Gastroesophageal sphincter (tissue), 4 donors: ENCODE data around the gene GPR153. TPM values are rescaled to one million over a fixed set of nuclear protein-coding genes. Genes with fewer than 3 reads are reported as not detected.
A peak's percentile ranks its signal among the peaks of the same experiment; 100 is the strongest.

Experiments
- ATAC-seq: fragments of 150-250 bp; one replicate; pipeline ENCODE4 v1.9.1; 2016; ENCODE audit warnings: mild to moderate bottlenecking, moderate library complexity
- H3K27ac ChIP-seq, 4 donors: fragments of 200-600 bp; sonication (generic) in 3 of 4; 1 replicate in 3 of 4; 2 replicates in 1 of 4; pipeline ENCODE4 v1.5.1; 2016 to 2019
- H3K27me3 ChIP-seq: fragments of 200-600 bp; sonication (generic); one replicate; pipeline ENCODE4 v1.5.1; 2019
- H3K36me3 ChIP-seq, 2 donors: fragments of 200-600 bp; sonication (generic); one replicate each; pipeline ENCODE4 v1.5.1; 2019; ENCODE audit warnings: control low read depth in 1 of 2
- H3K4me1 ChIP-seq, 3 donors: fragments of 200-600 bp; sonication (generic); 1 replicate in 2 of 3; 2 replicates in 1 of 3; pipeline ENCODE4 v1.5.1; 2016 to 2019; ENCODE audit warnings: control low read depth in 2 of 3
- H3K4me3 ChIP-seq, 2 donors: fragments of 200-600 bp; sonication (generic); one replicate each; pipeline ENCODE4 v1.5.1; 2019; ENCODE audit warnings: mild to moderate bottlenecking in 1 of 2, moderate library complexity in 1 of 2
- H3K9me3 ChIP-seq, 3 donors: fragments of 200-600 bp; sonication (generic); one replicate each; pipeline ENCODE4 v1.5.1; 2017 to 2019; ENCODE audit warnings: control low read depth in 2 of 3
- EP300 ChIP-seq: sonication (generic); formaldehyde crosslinking; IDR thresholded peaks from one replicate; pipeline ENCODE4 v1.6.1; 2017; ENCODE audit warnings: antibody characterized with exemption, mild to moderate bottlenecking
- POLR2A ChIP-seq, 2 donors: fragments of 450-650 bp; IDR thresholded peaks; one replicate each; pipeline ENCODE4 v1.6.1; 2017; ENCODE audit warnings: antibody characterized with exemption in 2 of 2, mild to moderate bottlenecking in 2 of 2, moderate library complexity in 1 of 2
- POLR2AphosphoS5 ChIP-seq: sonication (generic); formaldehyde crosslinking; IDR thresholded peaks from one replicate; pipeline ENCODE4 v1.6.1; 2017; ENCODE audit warnings: antibody characterized with exemption
- WGBS, 2 donors: methylation state at CpG; one replicate each; pipeline ENCODE4 v1.1.5; 2018; ENCODE audit warnings: low coverage in 1 of 2; 5-methylcytosine and 5-hydroxymethylcytosine counted together
- total RNA-seq, 4 donors: library from RNA; depleted of rRNA; stranded (reverse); fragments of >200 nt; gene quantifications; one replicate each; pipeline ENCODE4 v1.1.0, GENCODE V29; 2016
- TF ChIP-seq, protein P1 (sequence below), 4 experiments: fragments of 200-600 bp in 2 of 4; fragments of 450-650 bp in 2 of 4; sonication (generic) in 1 of 4; IDR thresholded peaks; one replicate each; pipeline ENCODE4 v1.5.1; 2017 to 2019; ENCODE audit warnings: antibody characterized with exemption in 4 of 4, mild to moderate bottlenecking in 2 of 4, moderate library complexity in 2 of 4

GPR153 gene
- total RNA-seq, 4 donors from 2014 or later, result 2.6 to 8.9 (median 6.2) TPM

DNA sequence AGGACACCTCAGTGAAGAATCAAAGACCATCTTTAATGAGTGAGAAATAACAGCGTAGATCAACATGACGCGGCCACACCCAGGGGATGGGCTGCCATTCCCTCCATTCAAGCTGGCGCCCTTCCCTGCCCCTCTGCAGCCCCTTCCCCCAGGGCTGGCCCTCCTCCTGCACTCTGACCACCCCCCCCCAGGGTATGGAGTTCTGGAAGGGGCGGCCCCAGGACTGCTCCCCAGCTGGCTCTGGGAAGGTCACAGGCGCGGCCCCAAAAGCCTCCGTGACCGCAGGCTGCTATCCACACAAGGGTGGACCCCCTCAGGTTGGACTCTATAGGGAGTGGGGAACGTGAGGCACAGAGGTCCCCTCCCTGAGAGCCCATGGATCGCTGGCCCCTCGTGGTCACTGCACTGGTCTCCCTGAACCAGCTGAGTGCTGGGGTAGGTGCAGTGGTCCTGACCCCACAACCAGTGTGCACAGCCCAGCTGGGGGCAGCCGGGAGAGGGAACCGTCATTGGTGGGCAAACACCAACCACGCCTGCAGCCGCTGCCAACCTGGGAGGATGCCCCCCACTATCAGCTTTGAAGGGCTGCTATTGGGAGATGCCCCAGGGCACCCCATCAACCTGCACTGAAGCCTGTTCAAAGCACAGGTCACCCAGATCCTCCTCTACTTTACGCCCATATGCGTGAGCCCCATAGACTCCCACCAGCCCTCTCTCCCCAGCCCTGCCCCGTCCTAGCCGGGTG, 16.1 kb upstream of the GPR153 start:
- ATAC-seq, result no peak

DNA sequence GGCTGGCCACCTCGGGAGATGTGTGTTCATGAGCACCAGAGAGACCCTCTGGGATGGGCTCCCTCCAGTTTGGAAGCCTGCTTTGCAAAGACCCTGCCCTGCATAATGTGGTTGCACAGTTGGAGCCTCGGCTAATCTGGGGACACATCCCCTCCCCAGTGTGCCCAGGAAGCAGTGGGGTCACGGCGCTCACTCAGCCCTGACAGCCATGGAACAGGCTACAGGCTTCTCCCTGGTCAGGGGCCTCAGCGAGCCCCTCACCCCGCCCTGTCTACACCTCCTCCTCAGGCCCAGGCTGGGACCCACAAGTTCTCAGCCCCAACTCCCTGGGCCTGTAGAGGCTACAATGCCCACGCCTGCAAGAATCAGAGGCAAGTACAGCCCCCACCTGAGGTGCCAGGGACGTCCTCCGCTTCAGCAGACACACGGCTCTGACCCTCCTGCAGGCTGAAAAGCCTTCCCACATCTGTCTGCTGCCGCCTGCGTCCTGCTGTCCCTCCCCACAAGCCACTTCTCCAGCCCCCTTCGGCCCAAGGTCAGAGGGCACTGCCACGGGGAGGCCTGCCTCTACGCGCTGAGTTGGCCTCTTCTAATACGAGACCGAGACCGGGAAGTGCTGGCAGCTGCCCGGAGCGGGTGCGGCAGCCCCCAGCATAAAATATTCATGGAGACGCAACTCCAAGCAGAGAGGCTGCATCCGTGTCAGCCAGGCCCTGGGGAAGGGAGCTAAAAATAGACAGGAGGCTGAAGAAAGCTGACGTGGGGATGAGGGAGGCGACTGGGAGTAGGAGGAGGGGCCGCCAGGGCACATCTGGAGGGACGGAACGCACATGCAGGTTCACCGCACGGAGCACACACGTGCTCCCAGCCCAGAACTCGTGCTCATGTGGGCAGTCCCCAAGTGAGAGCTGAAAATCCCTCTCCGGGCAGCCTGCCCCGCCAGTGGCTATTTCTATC, 15.2 kb upstream of the GPR153 start:
- no peaks in the 10 kb centered on the region for H3K36me3 ChIP-seq
- ATAC-seq, result peak; percentile 74
- TF ChIP-seq POLR2AphosphoS5, result peak; percentile 9
- TF ChIP-seq, protein P1, sequence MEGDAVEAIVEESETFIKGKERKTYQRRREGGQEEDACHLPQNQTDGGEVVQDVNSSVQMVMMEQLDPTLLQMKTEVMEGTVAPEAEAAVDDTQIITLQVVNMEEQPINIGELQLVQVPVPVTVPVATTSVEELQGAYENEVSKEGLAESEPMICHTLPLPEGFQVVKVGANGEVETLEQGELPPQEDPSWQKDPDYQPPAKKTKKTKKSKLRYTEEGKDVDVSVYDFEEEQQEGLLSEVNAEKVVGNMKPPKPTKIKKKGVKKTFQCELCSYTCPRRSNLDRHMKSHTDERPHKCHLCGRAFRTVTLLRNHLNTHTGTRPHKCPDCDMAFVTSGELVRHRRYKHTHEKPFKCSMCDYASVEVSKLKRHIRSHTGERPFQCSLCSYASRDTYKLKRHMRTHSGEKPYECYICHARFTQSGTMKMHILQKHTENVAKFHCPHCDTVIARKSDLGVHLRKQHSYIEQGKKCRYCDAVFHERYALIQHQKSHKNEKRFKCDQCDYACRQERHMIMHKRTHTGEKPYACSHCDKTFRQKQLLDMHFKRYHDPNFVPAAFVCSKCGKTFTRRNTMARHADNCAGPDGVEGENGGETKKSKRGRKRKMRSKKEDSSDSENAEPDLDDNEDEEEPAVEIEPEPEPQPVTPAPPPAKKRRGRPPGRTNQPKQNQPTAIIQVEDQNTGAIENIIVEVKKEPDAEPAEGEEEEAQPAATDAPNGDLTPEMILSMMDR (IDR thresholded peaks at IDR 0.05), result no peak
- H3K4me3 ChIP-seq, result no peak overlapping the region
- no peaks in the 10 kb centered on the region for H3K27me3 ChIP-seq
- H3K27ac ChIP-seq, result peak overlapping the region in 3 of 4 donors; percentile 70 to 82 (median 76)
- peaks cover 0 to 35% (median 12%) of the 10 kb centered on the region in 3 donors for H3K4me1 ChIP-seq
- 13 to 100% methylated on average over 1 to 12 of the region's 35 CpGs for WGBS, 2 donors
- H3K9me3 ChIP-seq, result no peaks in the 10 kb centered on the region

More for the DNA sequence above, 16.1 kb upstream of the GPR153 start:
- H3K4me3 ChIP-seq, result no peak overlapping the region
- peak overlapping the region in 3 of 4 donors; percentile 70 to 82 (median 76) for H3K27ac ChIP-seq
- TF ChIP-seq POLR2A (IDR thresholded peaks at IDR 0.05) (no peak), EP300 (no peak), POLR2AphosphoS5 (no peak)
- TF ChIP-seq, protein P1 (IDR thresholded peaks at IDR 0.05), result no peak
- H3K36me3 ChIP-seq, result no peaks in the 10 kb centered on the region
- H3K9me3 ChIP-seq, result no peaks in the 10 kb centered on the region
- no peaks in the 10 kb centered on the region for H3K27me3 ChIP-seq
- peaks cover 0 to 30% (median 12%) of the 10 kb centered on the region in 3 donors for H3K4me1 ChIP-seq
- 96 to 100% methylated on average over 1 to 4 of the region's 20 CpGs for WGBS, 2 donors

DNA sequence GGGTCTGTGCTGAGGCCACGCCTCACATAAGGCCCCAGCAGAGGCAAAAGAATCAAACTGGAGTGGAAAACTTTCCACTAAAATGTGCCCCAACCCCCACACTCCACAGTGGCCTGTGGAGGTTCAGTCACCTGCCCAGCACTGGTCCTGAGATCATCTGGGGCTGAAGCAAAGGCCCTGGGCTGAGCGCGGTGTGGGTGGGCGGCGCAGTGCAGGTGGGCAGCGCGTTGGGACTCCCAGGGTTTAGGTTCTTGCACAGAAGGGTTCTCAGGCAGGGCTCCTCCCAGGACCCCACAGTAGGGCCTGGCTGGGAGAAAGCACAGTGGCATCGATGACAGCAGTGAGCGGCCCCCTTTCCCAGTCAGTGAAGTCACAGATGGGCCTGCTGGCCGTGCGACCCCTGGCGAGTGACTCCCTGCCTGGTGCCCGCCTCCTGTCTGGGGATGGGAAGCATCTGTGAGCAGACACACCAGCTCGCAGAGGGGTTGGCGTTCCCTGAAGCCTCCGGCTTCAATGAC, 13.8 kb upstream of the GPR153 start:
- Histone ChIP-seq H3K4me1 (peaks cover 0 to 48% (median 12%) of the 10 kb centered on the region in 3 donors), H3K36me3 (no peaks in the 10 kb centered on the region), H3K9me3 (no peaks in the 10 kb centered on the region), H3K4me3 (no peak overlapping the region), H3K27me3 (no peaks in the 10 kb centered on the region), H3K27ac (no peak overlapping the region)
- TF ChIP-seq POLR2A (IDR thresholded peaks at IDR 0.05) (no peak), EP300 (no peak), POLR2AphosphoS5 (no peak)
- TF ChIP-seq, protein P1 (IDR thresholded peaks at IDR 0.05), result no peak
- no peak for ATAC-seq
- no CpG with 5 or more reads among the region's 16 CpGs for WGBS, 2 donors

DNA sequence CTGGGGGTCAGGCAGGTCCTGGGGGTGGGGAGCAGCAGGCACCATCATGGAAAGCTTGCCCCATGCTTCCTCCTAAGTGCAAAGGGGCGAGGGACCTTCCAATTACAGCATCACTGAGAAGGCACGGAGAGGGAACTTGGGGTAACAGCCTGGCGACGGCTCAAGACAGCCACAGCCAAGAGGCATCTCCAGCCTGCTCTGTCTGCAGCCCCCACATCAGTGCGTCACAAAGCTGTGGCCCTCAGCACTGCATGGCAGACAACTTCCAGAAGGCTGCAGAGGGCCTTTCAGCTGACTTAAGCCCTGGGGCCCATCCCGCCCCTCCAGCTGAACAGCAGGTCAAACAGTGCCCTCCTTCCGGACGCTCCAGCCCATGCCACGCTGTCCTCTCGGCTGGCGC, 13.2 kb upstream of the GPR153 start:
- no CpG with 5 or more reads among the region's 11 CpGs for WGBS, 2 donors
- H3K9me3 ChIP-seq, result no peaks in the 10 kb centered on the region
- H3K4me3 ChIP-seq, result no peak overlapping the region
- H3K4me1 ChIP-seq, result peaks cover 0 to 48% (median 12%) of the 10 kb centered on the region in 3 donors
- no peak for TF ChIP-seq POLR2A (IDR thresholded peaks at IDR 0.05)
- TF ChIP-seq POLR2AphosphoS5, result no peak
- TF ChIP-seq EP300, result no peak
- TF ChIP-seq, protein P1 (IDR thresholded peaks at IDR 0.05), result no peak
- H3K27me3 ChIP-seq, result no peaks in the 10 kb centered on the region
- H3K27ac ChIP-seq, result no peak overlapping the region
- H3K36me3 ChIP-seq, result no peaks in the 10 kb centered on the region
- ATAC-seq, result no peak
